H9 (cell line): ENCODE results near the gene RAB14. TPM values are rescaled to one million over a fixed set of nuclear protein-coding genes. Genes with fewer than 3 reads are reported as not detected.

Source experiments
- DNase-seq: peaks from one replicate; pipeline ENCODE4 v3.0.0-alpha.2; 2017
- H2AFZ ChIP-seq: one replicate; pipeline ENCODE4 v1.6.1; 2013; ENCODE audit warnings: mild to moderate bottlenecking, low read length, control low read depth, moderate library complexity
- H2AK5ac ChIP-seq: 2 replicates; pipeline ENCODE4 v1.6.1; 2013; ENCODE audit warnings: low read length, control low read depth, mixed read lengths; ENCODE audit not compliant: insufficient read length
- H2BK120ac ChIP-seq: one replicate; pipeline ENCODE4 v1.6.1; 2013; ENCODE audit warnings: low read depth, mild to moderate bottlenecking, low read length, control low read depth, inconsistent platforms; ENCODE audit not compliant: poor library complexity, severe bottlenecking
- H2BK12ac ChIP-seq: 2 replicates; pipeline ENCODE4 v1.6.1; 2013; ENCODE audit warnings: low read length, control low read depth, mixed read lengths, low read depth; ENCODE audit not compliant: insufficient read length
- H2BK15ac ChIP-seq: 2 replicates; pipeline ENCODE4 v1.6.1; 2013; ENCODE audit warnings: low read depth, low read length, control low read depth
- H2BK20ac ChIP-seq: one replicate; pipeline ENCODE4 v1.6.1; 2013; ENCODE audit warnings: low read depth, mild to moderate bottlenecking, low read length, control low read depth, inconsistent platforms; ENCODE audit not compliant: poor library complexity, severe bottlenecking
- H2BK5ac ChIP-seq: 2 replicates; pipeline ENCODE4 v1.6.1; 2013; ENCODE audit warnings: low read length, control low read depth, mixed read lengths; ENCODE audit not compliant: insufficient read length
- H3K14ac ChIP-seq: 2 replicates; pipeline ENCODE4 v1.6.1; 2013; ENCODE audit warnings: low read length, control low read depth; ENCODE audit not compliant: insufficient read depth
- H3K18ac ChIP-seq: 2 replicates; pipeline ENCODE4 v1.6.1; 2013; ENCODE audit warnings: low read depth, mild to moderate bottlenecking, mixed read lengths, low read length, control low read depth; ENCODE audit not compliant: insufficient read length
- H3K23ac ChIP-seq: 2 replicates; pipeline ENCODE4 v1.6.1; 2013; ENCODE audit warnings: low read length, control low read depth, mixed read lengths, low read depth; ENCODE audit not compliant: insufficient read length
- H3K23me2 ChIP-seq: 2 replicates; pipeline ENCODE4 v1.6.1; 2013; ENCODE audit warnings: low read depth, mild to moderate bottlenecking, mixed read lengths, low read length, control low read depth; ENCODE audit not compliant: insufficient read length, poor library complexity, severe bottlenecking
- H3K27ac ChIP-seq: 2 replicates; pipeline ENCODE4 v1.5.1; 2013; ENCODE audit warnings: low read length, control low read depth, mixed read lengths, low read depth; ENCODE audit not compliant: insufficient read length
- H3K27me3 ChIP-seq: 2 replicates; pipeline ENCODE4 v1.6.1; 2013; ENCODE audit warnings: low read length, control low read depth, inconsistent platforms; ENCODE audit not compliant: insufficient read depth
- H3K4ac ChIP-seq: 2 replicates; pipeline ENCODE4 v1.6.1; 2013; ENCODE audit warnings: low read depth, mild to moderate bottlenecking, control low read depth, inconsistent platforms, low read length, moderate library complexity
- H3K4me1 ChIP-seq: 2 replicates; pipeline ENCODE4 v1.6.1; 2013; ENCODE audit warnings: low read length, control low read depth, inconsistent platforms; ENCODE audit not compliant: insufficient read depth
- H3K4me2 ChIP-seq: 2 replicates; pipeline ENCODE4 v1.6.1; 2013; ENCODE audit warnings: low read length, control low read depth, mixed read lengths; ENCODE audit not compliant: insufficient read length, insufficient read depth
- H3K56ac ChIP-seq: 2 replicates; pipeline ENCODE4 v1.6.1; 2013; ENCODE audit warnings: low read depth, mild to moderate bottlenecking, mixed read lengths, low read length, control low read depth; ENCODE audit not compliant: insufficient read length
- H3K79me1 ChIP-seq: 2 replicates; pipeline ENCODE4 v1.6.1; 2013; ENCODE audit warnings: low read depth, mild to moderate bottlenecking, moderate library complexity, low read length, control low read depth, inconsistent platforms; ENCODE audit not compliant: insufficient read depth, poor library complexity, severe bottlenecking
- H3K79me2 ChIP-seq: 2 replicates; pipeline ENCODE4 v1.6.1; 2013; ENCODE audit warnings: low read length, control low read depth, inconsistent platforms; ENCODE audit not compliant: insufficient read depth
- H3K9ac ChIP-seq: 2 replicates; pipeline ENCODE4 v1.6.1; 2013; ENCODE audit warnings: low read length, control low read depth, mixed read lengths; ENCODE audit not compliant: insufficient read length; ENCODE audit errors: extremely low read depth
- H3K9me3 ChIP-seq: one replicate; pipeline ENCODE4 v1.6.1; 2013; ENCODE audit warnings: low read depth, low read length, inconsistent platforms; ENCODE audit not compliant: control insufficient read depth
- H3T11ph ChIP-seq: one replicate; pipeline ENCODE4 v1.6.1; 2013; ENCODE audit warnings: mild to moderate bottlenecking, low read length, control low read depth, inconsistent platforms
- H4K20me1 ChIP-seq: one replicate; pipeline ENCODE4 v1.6.1; 2013; ENCODE audit not compliant: control insufficient read depth, insufficient read length, insufficient read depth
- H4K5ac ChIP-seq: 2 replicates; pipeline ENCODE4 v1.6.1; 2013; ENCODE audit warnings: low read depth, mild to moderate bottlenecking, mixed read lengths, low read length, control low read depth; ENCODE audit not compliant: insufficient read length
- H4K8ac ChIP-seq: replicated peaks from 2 replicates; pipeline ENCODE4 v1.6.1; 2013; ENCODE audit warnings: low read length, control low read depth, mixed read lengths, low read depth; ENCODE audit not compliant: insufficient read length
- H4K91ac ChIP-seq: 2 replicates; pipeline ENCODE4 v1.6.1; 2013; ENCODE audit warnings: low read depth, mild to moderate bottlenecking, moderate library complexity, mixed read lengths, low read length, control low read depth; ENCODE audit not compliant: insufficient read length
- H3K27ac Mint-ChIP-seq, 3 experiments: 2 replicates in 2 of 3; 3 replicates in 1 of 3; pipeline ENCODE4 v1.8.0; 2020 to 2021; ENCODE audit warnings: mixed read lengths in 3 of 3, mild to moderate bottlenecking in 1 of 3, moderate library complexity in 1 of 3
- H3K27me3 Mint-ChIP-seq: 2 replicates; pipeline ENCODE4 v1.8.0; 2021; ENCODE audit warnings: low read depth, mild to moderate bottlenecking, moderate library complexity, mixed read lengths
- H3K36me3 Mint-ChIP-seq, 3 experiments: 2 replicates in 2 of 3; 3 replicates in 1 of 3; pipeline ENCODE4 v1.8.0; 2020 to 2021; ENCODE audit warnings: low read depth in 3 of 3, mixed read lengths in 3 of 3; ENCODE audit not compliant: insufficient read depth in 1 of 3
- H3K4me1 Mint-ChIP-seq, 2 experiments: 2 replicates each; pipeline ENCODE4 v1.8.0; 2020; ENCODE audit warnings: mixed read lengths in 2 of 2
- H3K4me3 Mint-ChIP-seq, 2 experiments: 2 replicates in 1 of 2; 3 replicates in 1 of 2; pipeline ENCODE4 v1.8.0; 2020 to 2021; ENCODE audit warnings: mild to moderate bottlenecking in 2 of 2, mixed read lengths in 2 of 2, moderate library complexity in 1 of 2
- H3K9me3 Mint-ChIP-seq, 2 experiments: 2 replicates in 1 of 2; 3 replicates in 1 of 2; pipeline ENCODE4 v1.8.0; 2020; ENCODE audit warnings: mild to moderate bottlenecking in 2 of 2, mixed read lengths in 2 of 2, moderate library complexity in 1 of 2
- WGBS: extraction: QIAGEN DNeasy Blood & Tissue Kit; methylation state at CpG from one replicate; pipeline ENCODE4 v1.1.7; 2013; ENCODE audit warnings: missing lambda C conversion rate, low lambda C conversion rate, mixed read lengths; ENCODE audit not compliant: insufficient read length; ENCODE audit errors: extremely low coverage; 5-methylcytosine and 5-hydroxymethylcytosine counted together
- total RNA-seq: library from RNA; stranded (reverse); gene quantifications from 2 replicates; pipeline ENCODE4 v1.2.1, GENCODE V29; 2021
- TF ChIP-seq, protein P1 (sequence below): fragments of 200-600 bp; sonication (generic); conservative IDR thresholded peaks from 3 replicates; pipeline ENCODE4 v1.8.0; 2021; ENCODE audit warnings: antibody characterized with exemption, mild to moderate bottlenecking

RAB14 gene
- total RNA-seq, 1 experiment from 2014 or later, result 33.6 TPM

DNA sequence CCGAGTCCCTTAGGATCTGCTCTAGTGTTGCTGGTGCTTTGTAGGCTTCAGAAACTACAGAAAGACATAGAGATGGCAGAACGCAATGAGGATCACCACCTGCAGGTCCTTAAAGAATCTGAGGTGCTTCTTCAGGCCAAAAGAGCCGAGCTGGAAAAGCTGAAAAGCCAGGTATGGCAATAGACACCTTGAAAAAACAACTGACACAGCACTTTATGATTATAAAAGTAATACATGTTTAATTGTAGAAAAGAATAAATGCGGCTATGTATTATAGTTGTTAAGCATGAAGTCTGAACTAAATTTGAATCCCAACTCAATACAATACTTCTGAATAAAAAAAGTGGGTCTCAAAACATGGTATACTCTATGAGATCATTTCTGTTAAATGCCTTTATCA lies 43.7 kb downstream of the RAB14 start:
- Histone ChIP-seq H4K8ac (no peak overlapping the region), H2BK120ac (no peak overlapping the region), H2BK20ac (no peak overlapping the region), H4K91ac (no peak overlapping the region), H2BK12ac (no peak overlapping the region), H2BK5ac (no peak overlapping the region), H3K14ac (no peak overlapping the region), H2BK15ac (no peak overlapping the region), H3K9me3 (no peaks in the 10 kb centered on the region), H3K27me3 (no peaks in the 10 kb centered on the region), H3K23me2 (no peaks in the 10 kb centered on the region), H4K20me1 (no peaks in the 10 kb centered on the region), H3K79me2 (no peaks in the 10 kb centered on the region), H2AFZ (no peak overlapping the region), H3K4me1 (no peaks in the 10 kb centered on the region), H4K5ac (no peak overlapping the region), H3K4me2 (no peak overlapping the region), H3K56ac (no peak overlapping the region), H3K79me1 (no peaks in the 10 kb centered on the region), H2AK5ac (no peak overlapping the region), H3K4ac (no peak overlapping the region), H3K18ac (no peak overlapping the region), H3T11ph (no peak overlapping the region), H3K27ac (no peak overlapping the region), H3K9ac (no peak overlapping the region), H3K23ac (no peak overlapping the region)
- TF ChIP-seq, protein P1, sequence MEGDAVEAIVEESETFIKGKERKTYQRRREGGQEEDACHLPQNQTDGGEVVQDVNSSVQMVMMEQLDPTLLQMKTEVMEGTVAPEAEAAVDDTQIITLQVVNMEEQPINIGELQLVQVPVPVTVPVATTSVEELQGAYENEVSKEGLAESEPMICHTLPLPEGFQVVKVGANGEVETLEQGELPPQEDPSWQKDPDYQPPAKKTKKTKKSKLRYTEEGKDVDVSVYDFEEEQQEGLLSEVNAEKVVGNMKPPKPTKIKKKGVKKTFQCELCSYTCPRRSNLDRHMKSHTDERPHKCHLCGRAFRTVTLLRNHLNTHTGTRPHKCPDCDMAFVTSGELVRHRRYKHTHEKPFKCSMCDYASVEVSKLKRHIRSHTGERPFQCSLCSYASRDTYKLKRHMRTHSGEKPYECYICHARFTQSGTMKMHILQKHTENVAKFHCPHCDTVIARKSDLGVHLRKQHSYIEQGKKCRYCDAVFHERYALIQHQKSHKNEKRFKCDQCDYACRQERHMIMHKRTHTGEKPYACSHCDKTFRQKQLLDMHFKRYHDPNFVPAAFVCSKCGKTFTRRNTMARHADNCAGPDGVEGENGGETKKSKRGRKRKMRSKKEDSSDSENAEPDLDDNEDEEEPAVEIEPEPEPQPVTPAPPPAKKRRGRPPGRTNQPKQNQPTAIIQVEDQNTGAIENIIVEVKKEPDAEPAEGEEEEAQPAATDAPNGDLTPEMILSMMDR, result no peak
- Mint-ChIP-seq H3K9me3 (no peaks in the 10 kb centered on the region), H3K27me3 (no peaks in the 10 kb centered on the region), H3K4me1 (no peaks in the 10 kb centered on the region), H3K4me3 (no peak overlapping the region), H3K27ac (no peak overlapping the region), H3K36me3 (peaks cover 0 to 43% (median 26%) of the 10 kb centered on the region in 3 experiments; a peak in 5 of 7 replicates)
- DNase-seq, result no peak
- WGBS, result no CpG with 5 or more reads among the region's 4 CpGs
